Measurements from ENCODE around the gene CPN2.
A peak's percentile ranks its signal among the peaks of the same experiment; 100 is the strongest.

Gene CPN2

GRCh38 chr3:194307849-194308248 lies 43.3 kb downstream of the CPN2 start:
- no peak for TF ChIP-seq SPI1 (IDR thresholded peaks at IDR 0.05; ENCODE audit: low read depth, low read length)
- TF ChIP-seq POU2F2 (IDR thresholded peaks at IDR 0.05; ENCODE audit: low read depth, low read length), result no peak
- TF ChIP-seq POLR2AphosphoS5 (IDR thresholded peaks at IDR 0.05; ENCODE audit: low read depth, low read length), result no peak
- TF ChIP-seq POLR2A (IDR thresholded peaks at IDR 0.05; ENCODE audit: low read depth, low read length), result no peak
- no peak for TF ChIP-seq TAF1 (IDR thresholded peaks at IDR 0.05; ENCODE audit: low read depth, low read length)
- TF ChIP-seq PAX5 (IDR thresholded peaks at IDR 0.05; ENCODE audit: insufficient read depth, low read length, severe bottlenecking), result no peak
- FAIRE-seq (no peak), DNase-seq (ENCODE audit: insufficient read length, low spot score) (no peak)

DNA sequence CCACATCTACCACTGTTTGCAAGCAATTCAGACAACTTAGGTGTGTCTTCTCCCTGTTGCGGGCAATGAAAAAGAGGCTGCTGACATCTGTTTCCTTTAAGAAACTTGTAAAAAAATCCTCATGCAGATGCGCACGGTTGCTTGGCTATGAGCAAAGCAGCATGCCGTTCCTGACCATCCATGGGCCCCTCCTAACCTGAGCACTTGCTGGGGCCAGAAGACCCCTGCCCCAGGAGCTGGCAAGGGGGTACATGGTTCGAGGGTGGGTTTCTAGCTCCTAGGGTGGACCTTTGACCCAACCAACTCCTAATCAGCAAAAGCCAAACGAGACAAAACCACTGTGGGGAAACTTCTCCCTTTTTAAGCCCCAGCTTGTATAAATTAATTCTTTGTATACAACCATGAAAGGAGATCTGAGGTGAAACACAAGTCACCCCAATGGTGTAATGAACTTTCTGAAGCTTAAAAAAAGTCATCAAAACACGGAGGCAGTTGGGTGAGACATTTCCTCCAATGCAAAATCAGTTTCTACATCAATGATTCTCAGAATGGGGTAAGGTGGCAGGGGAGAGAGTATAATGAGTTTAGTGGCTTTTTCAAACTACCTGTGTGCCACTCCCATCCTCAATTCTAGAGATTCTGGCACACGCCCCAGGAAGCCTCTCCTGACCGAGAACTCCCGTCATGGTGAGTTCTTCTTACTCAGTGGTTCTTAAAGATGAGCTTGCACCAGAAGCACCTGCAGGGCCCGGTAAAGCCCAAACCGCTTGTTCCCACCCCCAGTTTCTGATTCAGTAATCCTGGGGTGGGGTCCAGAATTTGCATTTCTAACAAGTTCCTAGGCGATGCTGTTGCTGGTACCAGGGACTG lies 44.1 kb downstream of the CPN2 start:
- FAIRE-seq (peak; percentile 92), DNase-seq (ENCODE audit: insufficient read length, low spot score) (no peak)
- TF ChIP-seq PAX5 (IDR thresholded peaks at IDR 0.05; ENCODE audit: insufficient read depth, low read length, severe bottlenecking) (peak; percentile 6), POU2F2 (IDR thresholded peaks at IDR 0.05; ENCODE audit: low read depth, low read length) (peak; percentile 86), POLR2AphosphoS5 (IDR thresholded peaks at IDR 0.05; ENCODE audit: low read depth, low read length) (no peak)

GRCh38 chr3:194306109-194306686 lies 44.9 kb downstream of the CPN2 start:
- DNase-seq (ENCODE audit: insufficient read length, low spot score) (no peak), FAIRE-seq (no peak)

GRCh38 chr3:194305356-194306108 lies 45.6 kb downstream of the CPN2 start:
- FAIRE-seq (peak; percentile 80), DNase-seq (ENCODE audit: insufficient read length, low spot score) (no peak)
- no peak for TF ChIP-seq PAX5 (IDR thresholded peaks at IDR 0.05; ENCODE audit: insufficient read depth, low read length, severe bottlenecking)

More at GRCh38 chr3:194306109-194306686, 44.9 kb downstream of the CPN2 start:
- TF ChIP-seq TAF1 (IDR thresholded peaks at IDR 0.05; ENCODE audit: low read depth, low read length) (no peak), SPI1 (IDR thresholded peaks at IDR 0.05; ENCODE audit: low read depth, low read length) (no peak), POLR2AphosphoS5 (IDR thresholded peaks at IDR 0.05; ENCODE audit: low read depth, low read length) (no peak), POU2F2 (IDR thresholded peaks at IDR 0.05; ENCODE audit: low read depth, low read length) (no peak), PAX5 (IDR thresholded peaks at IDR 0.05; ENCODE audit: insufficient read depth, low read length, severe bottlenecking) (no peak), POLR2A (IDR thresholded peaks at IDR 0.05; ENCODE audit: low read depth, low read length) (no peak)

GRCh38 chr3:194304186-194304917 lies 46.8 kb downstream of the CPN2 start:
- no peak for TF ChIP-seq PAX5 (IDR thresholded peaks at IDR 0.05; ENCODE audit: insufficient read depth, low read length, severe bottlenecking)
- TF ChIP-seq POLR2A (IDR thresholded peaks at IDR 0.05; ENCODE audit: low read depth, low read length), result no peak
- TF ChIP-seq TAF1 (IDR thresholded peaks at IDR 0.05; ENCODE audit: low read depth, low read length), result no peak
- TF ChIP-seq POLR2AphosphoS5 (IDR thresholded peaks at IDR 0.05; ENCODE audit: low read depth, low read length), result no peak
- no peak for TF ChIP-seq SPI1 (IDR thresholded peaks at IDR 0.05; ENCODE audit: low read depth, low read length)
- no peak for TF ChIP-seq POU2F2 (IDR thresholded peaks at IDR 0.05; ENCODE audit: low read depth, low read length)
- DNase-seq (ENCODE audit: insufficient read length, low spot score) (no peak), FAIRE-seq (no peak)

- TF ChIP-seq POLR2A (IDR thresholded peaks at IDR 0.05; ENCODE audit: low read depth, low read length) (no peak), PAX5 (IDR thresholded peaks at IDR 0.05; ENCODE audit: insufficient read depth, low read length, severe bottlenecking) (no peak), POU2F2 (IDR thresholded peaks at IDR 0.05; ENCODE audit: low read depth, low read length) (no peak), SPI1 (IDR thresholded peaks at IDR 0.05; ENCODE audit: low read depth, low read length) (no peak), POLR2AphosphoS5 (IDR thresholded peaks at IDR 0.05; ENCODE audit: low read depth, low read length) (no peak), TAF1 (IDR thresholded peaks at IDR 0.05; ENCODE audit: low read depth, low read length) (no peak)
- no peak for FAIRE-seq
Observed at GRCh38 chr3:194303749-194304148, 47.4 kb downstream of the CPN2 start.

DNA sequence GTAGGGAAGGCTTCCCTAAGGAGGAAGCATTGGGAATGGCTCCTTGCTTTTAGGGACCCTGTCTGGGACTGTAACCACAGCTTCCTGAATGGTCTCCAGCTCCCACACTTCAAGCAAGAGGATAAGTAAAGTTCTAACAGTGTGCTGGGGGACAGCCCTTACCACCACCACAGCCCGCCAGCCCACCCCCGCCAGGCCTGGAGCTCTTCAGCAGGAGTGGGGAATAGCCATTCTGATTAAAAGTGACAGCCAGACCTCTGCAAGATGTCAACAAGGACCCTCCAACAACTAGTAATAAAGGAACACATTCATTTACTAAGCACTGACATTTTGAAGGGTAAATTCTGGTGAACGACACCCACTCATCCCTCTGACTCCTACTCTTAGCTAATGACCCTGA lies 49.4 kb downstream of the CPN2 start:
- DNase-seq (ENCODE audit: insufficient read length, low spot score) (no peak), FAIRE-seq (no peak)
- no peak for TF ChIP-seq POLR2A (IDR thresholded peaks at IDR 0.05; ENCODE audit: low read depth, low read length)
- TF ChIP-seq POU2F2 (IDR thresholded peaks at IDR 0.05; ENCODE audit: low read depth, low read length), result no peak
- no peak for TF ChIP-seq TAF1 (IDR thresholded peaks at IDR 0.05; ENCODE audit: low read depth, low read length)
- no peak for TF ChIP-seq PAX5 (IDR thresholded peaks at IDR 0.05; ENCODE audit: insufficient read depth, low read length, severe bottlenecking)
- no peak for TF ChIP-seq POLR2AphosphoS5 (IDR thresholded peaks at IDR 0.05; ENCODE audit: low read depth, low read length)
- TF ChIP-seq SPI1 (IDR thresholded peaks at IDR 0.05; ENCODE audit: low read depth, low read length), result no peak

More at GRCh38 chr3:194303749-194304148, 47.4 kb downstream of the CPN2 start:
- no peak for DNase-seq (ENCODE audit: insufficient read length, low spot score)

DNA sequence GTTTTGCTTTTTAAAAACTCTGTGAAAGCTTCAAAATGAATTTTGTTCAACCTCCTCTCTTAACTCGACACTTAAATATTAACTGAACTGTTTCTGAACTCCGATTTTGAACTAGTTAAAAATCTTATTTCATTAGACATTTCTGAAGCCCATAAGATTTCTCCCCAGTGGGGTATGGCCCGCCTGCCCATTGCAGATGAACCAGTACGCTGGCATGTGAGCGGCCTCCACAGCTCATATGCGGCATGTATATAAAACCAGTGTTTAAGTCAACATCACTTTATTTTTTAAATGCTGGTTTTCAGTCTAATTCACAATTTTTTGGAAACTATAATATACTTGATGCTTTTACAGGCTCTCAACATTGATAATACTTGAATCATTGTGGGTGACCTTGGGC lies 50.2 kb downstream of the CPN2 start:
- FAIRE-seq (no peak), DNase-seq (ENCODE audit: insufficient read length, low spot score) (no peak)
- no peak for TF ChIP-seq POLR2AphosphoS5 (IDR thresholded peaks at IDR 0.05; ENCODE audit: low read depth, low read length)
- no peak for TF ChIP-seq SPI1 (IDR thresholded peaks at IDR 0.05; ENCODE audit: low read depth, low read length)
- no peak for TF ChIP-seq POLR2A (IDR thresholded peaks at IDR 0.05; ENCODE audit: low read depth, low read length)

GRCh38 chr3:194300382-194300758 lies 50.8 kb downstream of the CPN2 start:
- FAIRE-seq, result no peak
- no peak for DNase-seq (ENCODE audit: insufficient read length, low spot score)
- TF ChIP-seq POU2F2 (IDR thresholded peaks at IDR 0.05; ENCODE audit: low read depth, low read length), result no peak
